Cardiac muscle cell (in vitro differentiated cells and primary cell): Measurements from ENCODE around the gene SEPTIN12. TPM values are rescaled to one million over a fixed set of nuclear protein-coding genes. Genes with fewer than 3 reads are reported as not detected.

Experiments used
- DNase-seq, 2 donors: peaks; one replicate each; pipeline versions ENCODE4 v3.0.0 to v3.0.0-alpha.2; 2010 to 2017; ENCODE audit warnings: low read depth in 1 of 2, low spot score in 1 of 2
- H3K27ac ChIP-seq: fragments of 200-600 bp; sonication (generic); 2 replicates; pipeline ENCODE4 v1.5.1; 2016
- H3K27me3 ChIP-seq: fragments of 200-600 bp; sonication (generic); 2 replicates; pipeline ENCODE4 v1.6.0; 2016; ENCODE audit warnings: control low read depth
- H3K36me3 ChIP-seq: fragments of 200-600 bp; sonication (generic); 2 replicates; pipeline ENCODE4 v1.5.1; 2016; ENCODE audit warnings: control low read depth
- H3K4me1 ChIP-seq: fragments of 200-600 bp; sonication (generic); 2 replicates; pipeline ENCODE4 v1.8.1; 2017; ENCODE audit warnings: low read depth, mild to moderate bottlenecking, mixed run types
- H3K4me3 ChIP-seq: fragments of 200-600 bp; sonication (generic); 2 replicates; pipeline ENCODE4 v1.5.1; 2016; ENCODE audit warnings: mild to moderate bottlenecking
- H3K9me3 ChIP-seq: fragments of 200-600 bp; sonication (generic); 2 replicates; pipeline ENCODE4 v1.5.1; 2017; ENCODE audit warnings: low read depth, mild to moderate bottlenecking, control low read depth
- CTCF ChIP-seq: IDR thresholded peaks from 2 replicates; pipeline ENCODE4 v1.5.1; 2012; ENCODE audit warnings: low read depth, mild to moderate bottlenecking, low read length
- polyA plus RNA-seq: library from polyadenylated mRNA; unstranded; fragments of >200 nt; fragmentation: Nextera tagmentation; extraction: Ambion mirVana; gene quantifications from 2 replicates; pipeline ENCODE4 v1.2.1, GENCODE V29; 2016
- total RNA-seq: library from RNA; depleted of rRNA; stranded (reverse); fragments of >200 nt; gene quantifications from 2 replicates; pipeline ENCODE4 v1.2.3, GENCODE V29; 2016

SEPTIN12 gene
- total and polyA plus RNA-seq, 2 experiments from 2014 or later = 2.9 to 7.3 TPM

GRCh38 chr16:4766875-4767628 is 21.1 kb downstream of the SEPTIN12 start, which contains the start of gene ZNF500:
ZNF500 (minus strand) TSS chr16:4767162; CDS start chr16:4765978, 1,184 bp downstream.
- Histone ChIP-seq H3K9me3 (no peaks in the 10 kb centered on the region), H3K4me3 (peak within 1 kb of the TSS; percentile 83), H3K27me3 (no peaks in the 10 kb centered on the region), H3K36me3 (peaks cover 16% of the 10 kb centered on the region), H3K4me1 (peaks cover 4% of the 10 kb centered on the region), H3K27ac (peak within 1 kb of the TSS; percentile 74)
- DNase-seq = peak; percentile 97 to 98
- no peak for TF ChIP-seq CTCF

GRCh38 chr16:4765511-4766474 is 22.4 kb downstream of the SEPTIN12 start:
- peaks cover 4% of the 10 kb centered on the region for H3K4me1 ChIP-seq
- H3K9me3 ChIP-seq = no peaks in the 10 kb centered on the region
- DNase-seq = no peak
- no peaks in the 10 kb centered on the region for H3K27me3 ChIP-seq
- H3K4me3 ChIP-seq = peak overlapping the region; percentile 83
- TF ChIP-seq CTCF = no peak
- H3K36me3 ChIP-seq = peaks cover 22% of the 10 kb centered on the region
- peak overlapping the region; percentile 74 for H3K27ac ChIP-seq

GRCh38 chr16:4763791-4764190 is 24.4 kb downstream of the SEPTIN12 start:
- no peaks in the 10 kb centered on the region for H3K27me3 ChIP-seq
- DNase-seq = no peak
- H3K4me1 ChIP-seq = peaks cover 4% of the 10 kb centered on the region
- TF ChIP-seq CTCF = no peak
- H3K9me3 ChIP-seq = no peaks in the 10 kb centered on the region
- peaks cover 31% of the 10 kb centered on the region for H3K36me3 ChIP-seq
- no peak overlapping the region for H3K27ac ChIP-seq
- no peak overlapping the region for H3K4me3 ChIP-seq

GRCh38 chr16:4762205-4762604 is 25.9 kb downstream of the SEPTIN12 start:
- TF ChIP-seq CTCF = no peak

GRCh38 chr16:4760221-4760910 is 27.8 kb downstream of the SEPTIN12 start:
- peaks cover 43% of the 10 kb centered on the region for H3K36me3 ChIP-seq
- TF ChIP-seq CTCF = no peak
- no peaks in the 10 kb centered on the region for H3K9me3 ChIP-seq
- H3K4me3 ChIP-seq = no peak overlapping the region
- H3K27ac ChIP-seq = no peak overlapping the region
- no peaks in the 10 kb centered on the region for H3K27me3 ChIP-seq
- H3K4me1 ChIP-seq = no peaks in the 10 kb centered on the region
- no peak for DNase-seq

More at GRCh38 chr16:4762205-4762604, 25.9 kb downstream of the SEPTIN12 start:
- no peaks in the 10 kb centered on the region for H3K27me3 ChIP-seq
- no peaks in the 10 kb centered on the region for H3K9me3 ChIP-seq
- no peak overlapping the region for H3K27ac ChIP-seq
- DNase-seq = no peak
- peaks cover 39% of the 10 kb centered on the region for H3K36me3 ChIP-seq
- no peak overlapping the region for H3K4me3 ChIP-seq
- no peaks in the 10 kb centered on the region for H3K4me1 ChIP-seq
